ENCODE data around the gene CAPN15.

DNA sequence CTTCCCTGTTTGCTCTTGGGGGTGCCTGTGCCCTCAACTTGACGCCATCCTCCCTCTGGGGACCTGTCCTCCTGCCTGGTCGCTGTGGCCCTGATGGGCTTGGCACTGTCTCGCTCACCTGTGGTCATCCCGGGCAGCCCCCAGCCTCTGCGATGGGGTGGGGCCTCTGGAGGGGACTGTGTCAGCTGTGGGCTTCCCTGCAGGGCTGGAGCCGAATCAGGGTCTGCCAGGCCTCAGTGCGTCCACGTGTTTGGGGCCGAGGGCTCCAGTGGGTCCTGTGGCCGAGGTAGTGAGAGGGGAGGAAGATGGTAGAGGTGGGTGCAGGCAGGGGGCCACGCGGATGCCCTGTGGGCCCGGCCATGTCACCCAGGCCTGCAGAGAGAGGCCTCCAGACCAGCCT lies 50.3 kb downstream of the CAPN15 start:
- no peak for TF ChIP-seq POLR2AphosphoS5 (IDR thresholded peaks at IDR 0.05; ENCODE audit: low read depth)
- TF ChIP-seq, protein P1, sequence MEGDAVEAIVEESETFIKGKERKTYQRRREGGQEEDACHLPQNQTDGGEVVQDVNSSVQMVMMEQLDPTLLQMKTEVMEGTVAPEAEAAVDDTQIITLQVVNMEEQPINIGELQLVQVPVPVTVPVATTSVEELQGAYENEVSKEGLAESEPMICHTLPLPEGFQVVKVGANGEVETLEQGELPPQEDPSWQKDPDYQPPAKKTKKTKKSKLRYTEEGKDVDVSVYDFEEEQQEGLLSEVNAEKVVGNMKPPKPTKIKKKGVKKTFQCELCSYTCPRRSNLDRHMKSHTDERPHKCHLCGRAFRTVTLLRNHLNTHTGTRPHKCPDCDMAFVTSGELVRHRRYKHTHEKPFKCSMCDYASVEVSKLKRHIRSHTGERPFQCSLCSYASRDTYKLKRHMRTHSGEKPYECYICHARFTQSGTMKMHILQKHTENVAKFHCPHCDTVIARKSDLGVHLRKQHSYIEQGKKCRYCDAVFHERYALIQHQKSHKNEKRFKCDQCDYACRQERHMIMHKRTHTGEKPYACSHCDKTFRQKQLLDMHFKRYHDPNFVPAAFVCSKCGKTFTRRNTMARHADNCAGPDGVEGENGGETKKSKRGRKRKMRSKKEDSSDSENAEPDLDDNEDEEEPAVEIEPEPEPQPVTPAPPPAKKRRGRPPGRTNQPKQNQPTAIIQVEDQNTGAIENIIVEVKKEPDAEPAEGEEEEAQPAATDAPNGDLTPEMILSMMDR (IDR thresholded peaks at IDR 0.05; ENCODE audit: insufficient read depth, low read length), result no peak
- TF ChIP-seq, protein P2, sequence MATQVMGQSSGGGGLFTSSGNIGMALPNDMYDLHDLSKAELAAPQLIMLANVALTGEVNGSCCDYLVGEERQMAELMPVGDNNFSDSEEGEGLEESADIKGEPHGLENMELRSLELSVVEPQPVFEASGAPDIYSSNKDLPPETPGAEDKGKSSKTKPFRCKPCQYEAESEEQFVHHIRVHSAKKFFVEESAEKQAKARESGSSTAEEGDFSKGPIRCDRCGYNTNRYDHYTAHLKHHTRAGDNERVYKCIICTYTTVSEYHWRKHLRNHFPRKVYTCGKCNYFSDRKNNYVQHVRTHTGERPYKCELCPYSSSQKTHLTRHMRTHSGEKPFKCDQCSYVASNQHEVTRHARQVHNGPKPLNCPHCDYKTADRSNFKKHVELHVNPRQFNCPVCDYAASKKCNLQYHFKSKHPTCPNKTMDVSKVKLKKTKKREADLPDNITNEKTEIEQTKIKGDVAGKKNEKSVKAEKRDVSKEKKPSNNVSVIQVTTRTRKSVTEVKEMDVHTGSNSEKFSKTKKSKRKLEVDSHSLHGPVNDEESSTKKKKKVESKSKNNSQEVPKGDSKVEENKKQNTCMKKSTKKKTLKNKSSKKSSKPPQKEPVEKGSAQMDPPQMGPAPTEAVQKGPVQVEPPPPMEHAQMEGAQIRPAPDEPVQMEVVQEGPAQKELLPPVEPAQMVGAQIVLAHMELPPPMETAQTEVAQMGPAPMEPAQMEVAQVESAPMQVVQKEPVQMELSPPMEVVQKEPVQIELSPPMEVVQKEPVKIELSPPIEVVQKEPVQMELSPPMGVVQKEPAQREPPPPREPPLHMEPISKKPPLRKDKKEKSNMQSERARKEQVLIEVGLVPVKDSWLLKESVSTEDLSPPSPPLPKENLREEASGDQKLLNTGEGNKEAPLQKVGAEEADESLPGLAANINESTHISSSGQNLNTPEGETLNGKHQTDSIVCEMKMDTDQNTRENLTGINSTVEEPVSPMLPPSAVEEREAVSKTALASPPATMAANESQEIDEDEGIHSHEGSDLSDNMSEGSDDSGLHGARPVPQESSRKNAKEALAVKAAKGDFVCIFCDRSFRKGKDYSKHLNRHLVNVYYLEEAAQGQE (IDR thresholded peaks at IDR 0.05; ENCODE audit: insufficient replicate concordance, low read depth), result no peak

Measured in HL-60 (cell line).